Midbrain (tissue), 1 donor: ENCODE results near the gene PTPRN2.

Experiments used
- DNase-seq: peaks from one replicate; lab custom pipeline; 2025; lab: John Stamatoyannopoulos, UW

PTPRN2 gene

GRCh38 chr7:157548691-157549303 lies 1038.8 kb downstream of the PTPRN2 start:
- DNase-seq: no peak

DNA sequence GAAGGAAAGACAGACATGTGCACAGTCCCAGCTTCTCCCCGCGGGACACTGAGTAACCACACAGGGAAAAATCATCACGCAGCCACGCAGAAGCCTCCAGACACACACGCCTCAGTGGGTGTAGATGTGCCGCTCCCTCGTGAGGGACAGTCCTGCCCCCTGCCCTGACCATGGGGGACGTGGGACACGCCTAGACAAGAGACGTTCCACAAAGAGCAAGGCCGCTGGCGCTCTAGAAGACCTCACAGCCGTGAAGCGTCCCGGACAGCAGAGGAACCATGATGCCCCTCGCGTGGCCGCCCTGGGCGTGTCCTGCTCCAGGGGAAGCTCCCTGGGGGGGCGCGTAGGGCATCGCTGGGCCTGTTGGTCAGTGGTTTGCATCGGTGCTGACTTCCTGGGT lies 1040.0 kb downstream of the PTPRN2 start:
- DNase-seq: no peak

GRCh38 chr7:157547102-157547501 lies 1040.5 kb downstream of the PTPRN2 start:
- DNase-seq: no peak

DNA sequence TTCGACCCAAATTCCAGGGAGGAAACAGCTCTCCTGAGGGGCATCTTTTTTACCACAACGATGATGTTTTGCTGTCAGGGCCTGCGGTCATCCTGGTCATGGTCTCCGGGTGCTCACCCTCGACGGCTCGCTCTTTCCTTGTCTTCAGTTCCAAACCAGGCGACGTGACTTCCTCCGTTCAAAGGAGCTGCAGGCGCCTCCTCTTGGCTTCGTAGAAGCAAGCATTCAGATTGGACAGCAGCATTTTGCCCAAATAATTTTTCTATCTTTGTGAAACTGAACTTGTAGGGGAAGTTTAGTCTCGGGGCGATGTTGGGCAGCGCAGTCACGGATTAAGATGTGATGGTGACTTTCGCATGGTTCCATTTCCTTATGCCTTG lies 1042.0 kb downstream of the PTPRN2 start:
- DNase-seq: no peak

- no peak for DNase-seq
These were observed 1042.5 kb downstream of the PTPRN2 start for GRCh38 chr7:157544980-157545680.

DNA sequence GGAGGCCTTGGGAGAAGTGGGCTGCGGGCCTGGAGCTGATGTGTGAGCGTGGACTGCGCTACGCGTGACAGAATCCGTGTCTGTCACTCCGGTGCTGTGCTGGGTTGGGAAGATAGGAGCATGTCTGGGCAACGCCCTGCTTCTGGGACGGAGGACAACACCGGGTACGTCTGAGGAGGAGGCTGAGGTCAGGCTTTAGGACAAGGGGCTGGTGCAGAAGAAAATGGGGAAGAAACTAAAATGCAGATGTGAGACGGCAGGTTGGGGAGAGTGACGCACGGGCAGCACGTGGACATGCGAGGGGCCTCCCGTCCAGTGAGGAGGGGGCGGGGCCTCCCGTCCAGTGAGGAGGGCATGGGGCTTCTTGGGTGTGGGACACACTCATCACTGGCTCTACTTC lies 1043.4 kb downstream of the PTPRN2 start:
- no peak for DNase-seq

GRCh38 chr7:157543791-157544190 lies 1043.8 kb downstream of the PTPRN2 start:
- no peak for DNase-seq

DNA sequence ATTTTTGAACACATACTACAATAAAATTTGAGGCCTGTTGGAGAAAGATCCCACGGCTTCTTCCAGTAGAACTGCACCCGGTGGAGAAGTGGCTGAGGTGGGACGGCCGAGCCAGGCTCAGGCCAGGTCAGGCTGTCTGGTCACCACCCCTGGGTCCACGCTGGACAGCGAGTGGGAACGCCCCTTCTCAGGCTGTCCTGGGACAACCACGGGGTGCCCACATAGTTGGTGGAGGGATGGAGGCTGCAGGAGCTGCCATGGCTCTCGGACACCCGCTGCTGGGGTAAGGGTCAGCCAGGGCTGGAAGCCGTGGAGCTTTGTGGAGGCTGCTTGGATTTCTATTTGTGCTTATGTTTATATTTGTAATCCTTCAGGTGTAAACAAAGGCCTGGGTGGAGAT lies 1044.3 kb downstream of the PTPRN2 start:
- DNase-seq: no peak

- no peak for DNase-seq
These were observed 1045.3 kb downstream of the PTPRN2 start for GRCh38 chr7:157542068-157543021.

GRCh38 chr7:157541295-157542067 lies 1046.1 kb downstream of the PTPRN2 start:
- no peak for DNase-seq

GRCh38 chr7:157540606-157541294 lies 1046.9 kb downstream of the PTPRN2 start:
- DNase-seq: no peak

DNA sequence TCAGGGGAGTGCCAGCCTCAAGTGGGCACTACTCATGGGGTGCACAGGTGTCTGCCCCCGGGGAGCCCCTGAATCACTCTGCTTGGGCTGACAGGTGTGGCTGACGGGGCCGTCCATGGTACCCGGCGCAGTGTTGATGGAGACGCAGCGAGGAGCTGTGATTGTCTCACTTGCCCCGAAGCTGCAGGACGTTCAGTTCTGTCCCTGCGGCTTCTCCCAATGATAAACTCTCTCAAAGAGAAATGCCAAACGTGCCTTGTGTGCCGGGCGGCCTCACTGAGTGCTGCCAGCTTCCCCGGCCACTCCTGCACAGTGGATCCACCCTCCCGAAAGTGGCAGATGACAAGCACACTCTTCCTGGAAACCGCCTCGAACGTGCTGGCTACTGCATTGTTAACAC lies 1047.6 kb downstream of the PTPRN2 start:
- no peak for DNase-seq

DNA sequence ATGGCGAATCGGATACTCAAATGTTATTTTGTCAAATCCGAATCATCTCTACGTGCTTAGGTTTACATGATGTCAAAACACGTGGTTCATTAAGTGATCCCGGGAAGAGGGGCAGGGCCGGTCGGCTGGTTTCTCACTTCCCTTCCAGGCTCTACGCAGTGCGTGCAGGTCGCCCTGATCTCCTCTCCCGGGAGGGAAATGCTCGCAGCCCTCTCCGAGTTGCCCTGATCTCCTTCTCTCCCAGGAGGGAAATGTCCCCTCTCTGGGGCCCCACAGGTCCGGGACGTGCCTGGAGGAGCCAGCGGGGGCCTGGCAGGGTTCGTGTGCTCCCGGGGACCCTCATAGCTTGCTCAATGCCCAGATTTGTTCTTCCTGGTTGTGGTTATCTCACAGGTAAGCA lies 1048.1 kb downstream of the PTPRN2 start:
- no peak for DNase-seq

DNA sequence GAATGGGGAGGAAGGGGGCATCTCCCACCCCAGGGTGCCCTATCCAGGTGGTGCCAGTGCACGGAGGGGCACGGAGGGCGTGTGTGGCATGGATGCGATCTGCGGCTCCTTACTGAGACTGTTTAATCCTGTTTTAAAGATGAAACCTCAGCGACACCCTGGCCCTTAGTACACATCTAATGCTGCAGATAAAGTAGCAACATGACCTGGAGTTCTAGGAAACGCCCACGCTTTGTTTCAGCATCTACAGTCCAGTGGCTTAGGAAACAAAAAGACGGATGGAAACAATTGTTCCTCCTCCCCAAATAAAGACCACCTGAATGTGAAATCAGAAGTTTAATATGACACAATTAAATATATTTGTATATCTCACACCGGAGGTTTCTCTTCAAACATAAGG lies 1048.9 kb downstream of the PTPRN2 start:
- no peak for DNase-seq

DNA sequence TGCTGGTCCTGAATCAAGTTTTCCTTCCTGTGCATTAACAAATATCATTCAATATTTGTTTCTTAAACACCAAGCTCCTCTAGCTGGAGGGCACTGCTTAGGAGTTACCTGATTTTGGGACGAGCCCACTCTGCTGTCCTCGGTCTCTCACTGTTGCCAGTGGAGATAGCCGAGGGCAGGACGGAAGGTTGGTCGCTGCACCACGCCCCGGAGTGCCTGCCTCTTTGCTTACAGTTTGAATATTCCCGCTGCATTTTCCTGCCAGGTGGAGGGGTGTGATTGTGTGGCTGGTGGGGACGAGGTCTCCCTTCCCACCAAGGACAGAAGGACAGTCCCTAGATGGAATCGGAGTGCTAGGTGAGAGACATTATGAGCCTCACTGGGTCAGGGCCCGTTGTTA lies 1049.3 kb downstream of the PTPRN2 start:
- DNase-seq: no peak

DNA sequence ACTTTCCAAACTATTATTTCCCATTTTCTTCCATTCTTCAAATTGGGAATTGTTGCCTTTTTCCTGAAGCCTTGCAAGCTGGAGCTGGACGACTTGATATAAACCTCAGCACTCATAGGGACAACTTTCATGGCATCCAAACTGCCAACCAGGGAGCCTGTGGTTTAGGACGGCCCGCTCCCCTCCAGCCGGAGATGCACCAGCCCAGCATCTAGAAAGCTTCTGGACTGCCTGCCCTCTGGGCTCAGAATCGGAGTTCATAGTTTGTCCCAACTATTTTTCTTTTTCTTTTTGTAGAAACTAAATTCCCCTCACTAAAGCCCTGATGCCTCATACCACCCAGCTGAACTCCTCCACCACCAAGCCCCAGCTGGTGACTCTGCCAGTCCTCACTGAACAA lies 1050.6 kb downstream of the PTPRN2 start:
- DNase-seq: no peak

DNA sequence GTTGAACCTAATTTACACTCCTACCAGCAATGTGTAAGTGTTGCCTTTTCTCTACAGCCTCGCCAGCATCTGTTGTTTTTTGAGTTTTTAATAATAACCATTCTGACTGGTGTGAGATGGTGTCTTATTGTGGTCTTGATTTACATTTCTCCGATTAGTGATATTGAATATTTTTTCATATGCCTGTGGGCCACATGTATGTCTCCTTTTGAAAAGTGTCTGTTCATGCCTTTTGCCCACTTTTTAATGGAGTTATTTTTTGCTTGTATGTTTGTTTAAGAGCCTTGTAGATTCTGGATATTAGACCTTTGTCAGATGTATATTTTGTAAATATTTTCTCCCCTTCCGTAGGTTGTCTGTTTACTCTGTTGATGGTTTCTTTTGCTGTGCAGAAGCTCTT lies 1055.6 kb downstream of the PTPRN2 start:
- no peak for DNase-seq

GRCh38 chr7:157529768-157530560 lies 1057.7 kb downstream of the PTPRN2 start:
- no peak for DNase-seq

DNA sequence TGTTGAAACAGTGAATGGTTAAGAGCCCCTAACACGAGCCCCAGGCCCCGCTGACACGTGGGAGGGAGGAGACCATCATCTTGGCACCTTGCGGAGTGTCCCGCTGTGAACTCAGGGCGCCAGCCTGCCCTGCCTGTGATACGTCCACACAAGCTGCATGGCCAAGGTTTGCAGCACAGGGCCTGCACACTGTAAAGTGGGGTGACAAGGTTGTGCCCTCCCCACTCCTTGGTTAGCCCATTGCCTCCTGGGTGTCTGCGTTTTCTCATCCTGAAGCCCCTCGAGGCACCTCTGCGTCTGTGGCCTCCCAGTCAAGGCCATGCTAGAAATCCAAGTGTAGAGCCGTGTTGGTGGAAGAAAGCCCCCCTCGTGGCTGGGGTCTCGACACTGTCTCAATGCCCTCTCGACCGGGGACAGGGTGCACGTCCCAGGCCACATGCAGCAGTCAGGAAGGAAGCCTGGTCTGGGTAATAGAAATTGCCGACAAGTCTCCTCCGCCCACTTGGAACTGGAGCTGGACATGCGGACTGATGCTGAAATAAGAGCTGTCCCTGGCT lies 1058.8 kb downstream of the PTPRN2 start:
- no peak for DNase-seq

- no peak for DNase-seq
These were observed 1059.9 kb downstream of the PTPRN2 start for GRCh38 chr7:157527686-157528085.
